Muscle layer of colon (tissue), 2 donors: ENCODE data around the gene ARHGEF10L.

Source experiments
- H3K27ac ChIP-seq: one replicate; pipeline ENCODE4 v1.7.0; 2013; ENCODE audit warnings: low read depth, mild to moderate bottlenecking, low read length, moderate library complexity
- H3K27me3 ChIP-seq, 2 donors: one replicate each; pipeline ENCODE4 v1.7.0; 2013; ENCODE audit warnings: low read length in 2 of 2, mild to moderate bottlenecking in 2 of 2; ENCODE audit not compliant: insufficient read depth in 2 of 2, control insufficient read depth in 1 of 2
- H3K36me3 ChIP-seq: one replicate; pipeline ENCODE4 v1.7.0; 2013; ENCODE audit warnings: mild to moderate bottlenecking, low read length; ENCODE audit not compliant: insufficient read depth
- H3K4me1 ChIP-seq: one replicate; pipeline ENCODE4 v1.7.0; 2013; ENCODE audit warnings: mild to moderate bottlenecking, low read length; ENCODE audit not compliant: insufficient read depth
- H3K4me3 ChIP-seq, 2 donors: one replicate each; pipeline ENCODE4 v1.7.0; 2013; ENCODE audit warnings: low read length in 2 of 2, low read depth in 1 of 2, mild to moderate bottlenecking in 1 of 2, moderate library complexity in 1 of 2
- H3K9ac ChIP-seq: one replicate; pipeline ENCODE4 v1.7.0; 2013; ENCODE audit warnings: low read length
- H3K9me3 ChIP-seq: one replicate; pipeline ENCODE4 v1.7.0; 2013; ENCODE audit warnings: mild to moderate bottlenecking, low read length
- donor health status: abdominal sarcoma.
- donor health status: Adenocarcinoma of cecum.

The ARHGEF10L gene

DNA sequence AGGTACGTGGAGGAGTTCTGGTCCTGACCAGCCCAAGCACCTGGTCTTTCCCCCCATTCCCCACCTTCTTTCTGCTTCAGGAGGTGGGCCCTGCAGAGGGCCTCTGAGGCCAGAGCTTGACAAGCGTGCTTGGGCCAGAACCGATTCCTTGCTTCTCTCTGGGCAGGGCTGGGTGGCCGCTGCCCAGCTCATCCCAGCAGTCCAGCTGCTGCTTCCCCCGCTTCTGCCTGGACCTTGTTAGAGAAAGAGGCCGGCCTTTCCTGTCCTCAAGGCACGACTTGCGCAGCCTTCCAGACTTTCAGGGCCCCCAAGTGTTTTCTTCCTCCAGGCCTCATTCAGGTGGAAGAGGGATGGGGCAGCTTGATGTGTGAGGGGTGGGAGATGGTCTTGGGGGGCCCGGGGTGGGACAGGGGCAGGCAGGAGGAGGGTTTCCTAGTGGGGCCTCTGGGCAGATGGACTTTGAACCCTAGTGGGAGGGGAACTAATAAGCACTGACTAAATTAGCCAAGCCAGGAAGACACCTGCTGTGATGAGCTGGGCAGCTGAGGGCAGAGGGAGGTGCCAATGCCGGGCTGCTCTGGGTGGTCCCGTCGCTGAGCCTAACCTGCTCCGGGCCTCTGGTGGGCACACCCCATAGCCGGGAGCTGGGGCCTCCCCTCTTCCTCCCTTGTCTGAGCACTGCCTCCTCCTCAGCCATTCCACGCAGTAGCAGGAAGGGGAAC, 36.5 kb downstream of the ARHGEF10L start:
- H3K9me3 ChIP-seq, result no peaks in the 10 kb centered on the region
- H3K36me3 ChIP-seq, result no peaks in the 10 kb centered on the region
- H3K4me3 ChIP-seq, result no peak overlapping the region
- peaks cover 33% of the 10 kb centered on the region for H3K4me1 ChIP-seq
- no peaks in the 10 kb centered on the region for H3K27me3 ChIP-seq
- no peak overlapping the region for H3K9ac ChIP-seq
- H3K27ac ChIP-seq, result no peak overlapping the region

DNA sequence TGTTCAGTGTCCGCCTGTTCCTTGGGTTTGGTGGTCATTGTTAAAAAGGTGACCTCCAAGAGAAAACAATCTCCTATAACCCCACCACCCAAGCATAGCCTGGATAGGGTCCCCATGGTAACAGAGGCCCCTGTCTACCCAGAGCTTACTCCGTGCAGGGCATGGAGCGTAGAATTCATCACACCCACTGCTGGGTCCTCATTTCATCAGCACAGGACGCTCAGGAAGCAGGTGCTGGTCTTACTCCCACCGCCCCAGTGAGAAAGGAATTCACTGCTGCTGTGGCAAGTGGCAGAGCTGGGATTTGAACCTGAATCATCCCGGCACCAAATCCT, 37.0 kb downstream of the ARHGEF10L start:
- Histone ChIP-seq H3K4me1 (peaks cover 30% of the 10 kb centered on the region), H3K27ac (no peak overlapping the region), H3K9ac (no peak overlapping the region), H3K36me3 (no peaks in the 10 kb centered on the region), H3K4me3 (no peak overlapping the region), H3K27me3 (no peaks in the 10 kb centered on the region), H3K9me3 (no peaks in the 10 kb centered on the region)

DNA sequence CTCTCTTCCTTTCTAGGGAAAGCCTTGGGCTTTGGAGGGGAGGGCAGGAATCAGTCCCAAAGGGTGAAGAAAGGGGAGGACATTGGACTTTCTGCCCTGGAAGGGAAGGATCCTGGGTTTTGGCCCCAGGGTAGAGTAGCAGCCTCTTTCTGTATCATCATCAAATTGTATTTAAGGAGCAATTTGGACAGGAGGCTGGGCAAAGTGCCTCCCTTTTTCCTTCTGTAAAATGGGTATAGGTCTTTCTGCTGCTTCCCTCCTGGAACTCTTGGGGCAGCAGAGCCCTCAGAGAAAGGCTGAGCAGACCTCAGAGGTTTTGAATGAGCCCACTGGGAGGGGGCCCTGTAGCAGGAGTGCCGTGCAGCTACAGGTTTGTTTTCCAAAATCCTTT, 38.4 kb downstream of the ARHGEF10L start:
- no peaks in the 10 kb centered on the region for H3K9me3 ChIP-seq
- no peak overlapping the region for H3K27ac ChIP-seq
- peaks cover 23% of the 10 kb centered on the region for H3K4me1 ChIP-seq

DNA sequence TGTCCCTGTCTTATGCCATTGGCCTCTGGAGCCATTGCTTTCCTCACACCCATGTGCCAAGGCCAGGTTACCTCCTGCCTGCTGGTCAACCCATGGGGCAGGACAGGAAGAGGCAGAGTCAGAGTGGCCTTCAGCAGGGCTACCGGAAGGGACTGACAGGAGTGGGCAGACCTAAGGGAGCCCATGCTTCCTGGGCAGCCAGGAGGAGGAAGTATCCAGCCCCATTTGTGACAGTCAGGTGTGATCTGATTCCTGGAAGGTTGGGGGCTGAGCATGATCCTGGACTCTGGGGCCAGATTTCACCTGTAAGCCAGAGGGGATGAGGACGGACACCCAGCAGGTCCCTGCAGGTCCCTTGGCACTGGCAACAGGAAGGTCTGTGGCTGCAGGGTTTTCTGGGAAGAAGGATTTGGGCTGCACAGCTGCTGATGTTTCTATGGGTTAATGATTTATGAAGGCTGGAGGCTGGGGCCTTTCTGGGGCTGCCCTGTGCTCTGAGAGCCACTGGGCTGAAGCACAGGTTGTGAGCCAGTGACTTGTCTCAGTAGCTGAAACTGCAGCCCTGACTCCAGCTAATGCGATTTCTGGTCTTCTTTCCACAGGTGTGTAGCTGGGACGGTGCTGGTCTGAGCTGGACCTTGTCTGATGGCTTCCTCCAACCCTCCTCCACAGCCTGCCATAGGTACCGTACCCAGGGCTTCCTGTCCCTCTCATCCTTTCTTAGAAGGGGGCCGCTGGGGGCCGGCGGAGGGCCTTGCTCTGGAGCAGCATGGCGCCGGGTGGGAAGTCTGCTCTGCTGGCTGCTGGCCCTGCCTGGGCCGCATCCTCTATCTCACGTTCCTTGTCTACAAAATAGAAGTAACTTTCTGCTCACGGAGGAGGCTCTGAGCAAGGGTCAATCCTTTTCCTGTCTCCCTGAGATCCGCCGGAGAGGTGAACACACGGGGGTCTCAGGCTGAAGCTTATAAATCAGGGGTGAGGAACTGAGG, 40.7 kb downstream of the ARHGEF10L start:
- peaks cover 5% of the 10 kb centered on the region for H3K4me1 ChIP-seq

More for the DNA sequence above, 38.4 kb downstream of the ARHGEF10L start:
- Histone ChIP-seq H3K27me3 (no peaks in the 10 kb centered on the region), H3K36me3 (no peaks in the 10 kb centered on the region), H3K4me3 (no peak overlapping the region), H3K9ac (no peak overlapping the region)

DNA sequence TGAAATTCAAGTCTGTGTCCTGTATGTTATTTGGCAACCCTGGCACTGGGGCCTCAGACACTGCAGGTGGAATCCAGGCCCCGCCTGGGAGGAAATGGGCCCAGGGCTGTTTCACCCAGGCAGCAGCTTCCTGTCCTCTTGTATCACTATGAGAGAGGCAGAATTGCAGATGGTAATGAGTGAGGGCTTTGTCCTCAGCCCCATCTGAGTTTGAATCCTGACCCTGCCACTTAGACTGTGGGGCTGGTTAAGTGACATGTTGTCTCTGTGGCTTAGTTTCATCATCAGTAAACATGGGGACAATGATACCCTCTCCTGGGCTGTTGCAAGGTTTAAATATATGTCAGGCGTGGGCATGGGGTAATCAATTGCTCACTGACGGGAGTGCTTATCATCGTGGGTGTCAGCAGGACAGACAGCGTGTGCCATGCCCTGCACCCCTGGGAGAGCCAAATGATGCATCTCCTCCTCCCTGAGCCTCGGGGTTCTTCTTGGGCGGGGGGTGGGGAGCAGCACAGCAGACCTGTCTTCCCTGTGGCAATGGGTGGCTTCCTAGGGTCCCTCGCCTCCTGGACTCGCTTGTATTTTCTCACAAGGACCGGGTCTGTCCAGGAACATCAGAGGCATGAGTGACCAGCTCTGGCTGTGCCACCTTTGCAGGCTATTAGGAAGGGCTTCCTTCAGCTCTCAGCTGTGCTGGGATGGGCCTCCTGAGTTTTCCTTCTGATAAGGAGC, 42.1 kb downstream of the ARHGEF10L start:
- no peaks in the 10 kb centered on the region for H3K27me3 ChIP-seq
- no peak overlapping the region for H3K9ac ChIP-seq
- no peaks in the 10 kb centered on the region for H3K9me3 ChIP-seq
- H3K36me3 ChIP-seq, result no peaks in the 10 kb centered on the region
- H3K27ac ChIP-seq, result no peak overlapping the region
- peaks cover 10% of the 10 kb centered on the region for H3K4me1 ChIP-seq
- H3K4me3 ChIP-seq, result no peak overlapping the region

More for the DNA sequence above, 40.7 kb downstream of the ARHGEF10L start:
- no peaks in the 10 kb centered on the region for H3K27me3 ChIP-seq
- H3K27ac ChIP-seq, result no peak overlapping the region
- H3K4me3 ChIP-seq, result no peak overlapping the region
- H3K9ac ChIP-seq, result no peak overlapping the region
- H3K36me3 ChIP-seq, result no peaks in the 10 kb centered on the region
- no peaks in the 10 kb centered on the region for H3K9me3 ChIP-seq

DNA sequence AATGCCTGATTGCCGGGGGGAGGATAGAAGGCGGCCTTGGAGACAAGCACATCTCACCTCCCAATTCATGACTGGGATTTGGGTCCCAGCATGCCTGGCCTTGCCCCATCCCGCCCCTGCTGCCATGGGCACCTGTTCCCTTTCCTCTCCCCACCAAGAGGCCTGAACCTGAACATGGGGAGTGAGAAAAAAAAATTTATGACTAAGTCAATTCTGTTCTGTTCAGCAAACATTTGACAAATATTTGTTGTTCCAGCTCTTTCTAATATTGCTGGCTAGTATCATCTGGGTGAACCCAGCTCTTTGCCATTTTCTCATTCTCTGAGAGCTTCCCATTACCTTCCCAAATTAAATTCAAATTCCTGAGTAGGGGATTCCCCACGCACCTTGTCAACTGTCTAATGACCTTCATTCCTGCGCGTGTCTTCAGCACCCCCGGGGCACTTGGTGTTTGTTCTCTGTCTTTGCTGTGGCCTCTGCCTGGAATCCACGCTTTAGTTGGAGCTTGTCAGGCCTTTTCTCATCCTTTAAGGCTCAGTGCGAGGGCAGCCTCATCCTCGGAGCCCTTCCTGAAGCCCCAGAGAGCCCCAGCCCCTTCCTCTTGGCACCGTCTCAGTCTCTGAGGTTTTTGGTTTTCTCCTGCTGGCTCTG, 42.8 kb downstream of the ARHGEF10L start:
- Histone ChIP-seq H3K4me3 (no peak overlapping the region), H3K9ac (no peak overlapping the region), H3K27me3 (no peaks in the 10 kb centered on the region), H3K27ac (no peak overlapping the region), H3K4me1 (peaks cover 17% of the 10 kb centered on the region), H3K9me3 (no peaks in the 10 kb centered on the region), H3K36me3 (no peaks in the 10 kb centered on the region)

DNA sequence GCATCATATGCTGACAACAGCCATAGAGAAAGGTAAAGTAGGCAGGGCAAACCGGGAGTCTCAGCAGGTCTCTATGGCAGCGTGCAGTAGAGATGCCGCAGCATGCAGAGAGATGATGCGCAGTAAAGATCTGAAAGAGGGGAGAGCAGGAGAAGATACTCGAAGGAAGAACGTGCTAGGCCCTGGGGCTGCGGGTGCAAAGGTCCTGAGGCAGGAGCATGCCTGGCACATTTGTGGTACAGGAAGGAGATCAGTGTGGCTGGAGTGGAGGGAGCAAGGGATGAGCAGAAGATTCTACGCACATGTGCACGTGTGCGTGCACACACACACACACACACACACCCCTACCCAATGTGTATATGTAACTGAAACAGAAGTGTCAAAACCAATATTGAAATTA, 45.0 kb downstream of the ARHGEF10L start:
- no peaks in the 10 kb centered on the region for H3K27me3 ChIP-seq
- H3K9me3 ChIP-seq, result no peaks in the 10 kb centered on the region
- H3K27ac ChIP-seq, result no peak overlapping the region
- H3K36me3 ChIP-seq, result no peaks in the 10 kb centered on the region
- H3K9ac ChIP-seq, result no peak overlapping the region
- H3K4me3 ChIP-seq, result no peak overlapping the region
- peaks cover 37% of the 10 kb centered on the region for H3K4me1 ChIP-seq

DNA sequence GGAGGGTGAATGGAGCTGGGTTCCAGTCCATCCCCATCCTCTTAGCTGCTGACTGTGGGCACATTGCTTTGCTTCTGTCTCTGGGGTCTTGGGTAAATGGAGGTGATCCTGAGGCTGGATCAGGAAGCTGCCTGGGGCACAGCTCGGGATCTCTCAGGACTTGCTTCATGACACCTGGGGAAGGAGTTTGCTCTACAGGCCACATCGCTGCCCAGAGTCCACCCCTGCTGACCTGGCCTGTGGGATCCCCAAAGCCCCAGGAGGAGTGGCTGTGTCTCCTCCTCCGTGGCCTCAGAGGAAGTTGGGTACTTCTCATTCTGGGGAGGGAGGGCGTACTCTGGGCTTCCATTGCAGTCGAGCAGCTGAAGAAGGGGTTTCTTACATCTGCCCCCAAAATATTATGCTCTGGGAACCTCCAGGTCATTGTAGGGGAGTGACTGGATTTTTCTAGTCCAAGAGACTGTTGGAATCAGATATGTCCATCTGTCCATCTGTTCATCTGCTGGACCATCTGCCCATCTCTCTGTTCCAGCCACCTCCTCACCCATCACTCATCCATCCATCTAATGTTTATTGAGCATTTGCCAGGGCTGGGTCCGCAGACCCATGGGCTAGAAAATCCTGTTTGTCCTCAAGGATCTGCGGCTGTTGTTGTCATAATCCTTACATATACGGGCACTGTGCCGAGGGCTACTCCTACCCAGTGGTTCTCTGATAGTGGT, 45.9 kb downstream of the ARHGEF10L start:
- Histone ChIP-seq H3K27ac (no peak overlapping the region), H3K9me3 (no peaks in the 10 kb centered on the region), H3K27me3 (no peaks in the 10 kb centered on the region), H3K4me3 (no peak overlapping the region), H3K36me3 (peaks cover 7% of the 10 kb centered on the region), H3K9ac (no peak overlapping the region), H3K4me1 (peaks cover 45% of the 10 kb centered on the region)

DNA sequence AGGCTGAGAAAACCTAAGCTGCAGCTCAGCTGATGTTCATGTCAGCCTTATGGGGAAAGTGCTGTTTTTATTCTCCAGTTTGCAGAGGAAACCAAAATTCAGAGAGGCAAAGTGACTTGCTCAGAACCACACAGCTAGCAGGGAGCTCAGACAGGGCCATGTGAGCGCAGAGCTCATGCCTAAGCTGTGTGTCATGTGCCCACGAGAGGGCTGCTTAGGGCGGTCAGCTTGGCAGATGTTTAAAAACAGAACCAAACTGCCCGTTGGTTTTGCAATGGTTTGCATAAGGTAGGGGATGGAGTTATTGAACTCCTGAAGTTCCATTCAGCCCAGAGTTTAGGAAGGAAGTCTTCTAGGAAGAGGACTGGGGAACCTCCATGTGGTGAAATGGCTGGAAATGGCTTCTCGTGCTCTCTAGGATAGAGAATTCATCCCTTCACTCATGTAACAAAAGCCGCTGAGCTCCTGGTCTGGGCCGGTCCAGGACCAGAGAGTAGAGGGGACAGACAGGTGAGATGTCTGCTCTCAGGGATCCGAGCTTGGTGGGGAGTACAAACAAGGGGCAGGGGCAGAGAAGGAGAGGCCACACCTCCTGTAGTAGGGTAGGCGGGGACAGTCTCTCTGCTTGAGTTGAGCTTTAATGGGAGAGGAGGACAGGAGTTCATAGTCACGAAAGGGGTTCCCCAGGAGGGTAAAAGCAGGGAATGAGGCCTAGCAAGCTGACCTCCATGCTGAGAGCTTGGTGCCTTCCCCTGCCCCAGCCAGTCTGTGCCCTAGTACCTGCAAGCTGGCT, 46.9 kb downstream of the ARHGEF10L start:
- Histone ChIP-seq H3K9me3 (no peaks in the 10 kb centered on the region), H3K27ac (peak overlapping the region; percentile 17), H3K9ac (no peak overlapping the region), H3K4me3 (no peak overlapping the region), H3K27me3 (no peaks in the 10 kb centered on the region), H3K4me1 (peaks cover 45% of the 10 kb centered on the region), H3K36me3 (peaks cover 7% of the 10 kb centered on the region)

DNA sequence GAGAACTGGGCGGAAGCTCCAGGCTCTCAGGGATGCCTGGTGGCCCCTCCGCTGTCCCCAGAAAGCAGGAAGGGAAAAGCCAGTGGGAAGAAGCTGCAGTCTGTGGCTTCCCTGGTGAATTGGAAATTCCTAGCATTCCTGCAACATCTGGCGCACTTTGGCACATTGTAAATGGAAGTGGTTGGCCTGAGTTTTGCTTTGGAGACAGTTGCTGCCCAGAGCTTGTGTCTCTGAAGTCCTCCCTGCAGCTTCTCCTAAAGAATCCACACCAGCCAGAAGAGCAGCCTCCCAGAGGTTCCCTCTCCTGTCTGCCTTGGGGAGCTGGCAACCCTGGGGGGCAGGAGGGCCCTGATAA, 48.2 kb downstream of the ARHGEF10L start:
- Histone ChIP-seq H3K4me3 (no peak overlapping the region), H3K36me3 (peaks cover 7% of the 10 kb centered on the region), H3K9me3 (no peaks in the 10 kb centered on the region), H3K9ac (no peak overlapping the region), H3K4me1 (peaks cover 45% of the 10 kb centered on the region), H3K27ac (peak overlapping the region; percentile 76), H3K27me3 (no peaks in the 10 kb centered on the region)
